ENCODE data around the gene ANGPTL2. TPM values are rescaled to one million over a fixed set of nuclear protein-coding genes. Genes with fewer than 3 reads are reported as not detected.

The ANGPTL2 gene
- polyA plus RNA-seq, 1 of the 3 experiments (the other 2 are of a cell fraction): 12.3 TPM

DNA sequence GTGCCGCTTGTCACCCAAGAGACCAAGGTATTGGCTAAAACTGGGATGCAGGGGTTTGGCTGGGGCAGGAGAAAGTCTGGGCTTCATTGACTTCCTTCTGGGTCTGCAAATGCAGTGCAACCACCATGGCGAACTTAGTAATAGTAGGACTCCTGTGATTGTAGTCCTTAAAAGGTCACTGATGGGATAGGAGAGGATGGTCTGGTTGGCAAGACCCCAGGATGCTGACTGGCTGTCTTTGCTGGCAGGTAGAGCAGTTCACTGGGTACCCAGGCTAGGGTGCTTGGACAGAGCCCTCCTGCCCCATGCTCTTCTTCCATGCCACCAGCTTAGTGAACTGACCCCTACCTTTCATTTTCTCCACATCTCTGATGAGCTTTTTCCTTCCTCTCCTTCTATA is 37.2 kb downstream of the ANGPTL2 start:
- WGBS (ENCODE audit: low lambda C conversion rate): 87% methylated on average over 2 of the region's 2 CpGs
- DNase-seq: no peak
- H3K27ac ChIP-seq (ENCODE audit: low read depth in 2 of 2, low read length in 1 of 2): no peak overlapping the region

More for the DNA sequence above, 37.2 kb downstream of the ANGPTL2 start:
- Histone ChIP-seq H3K4me2 (no peak overlapping the region), H3K4me1 (ENCODE audit: control insufficient read depth in 1 of 2, insufficient read depth in 2 of 2, low read depth in 1 of 2, low read length in 1 of 2) (no peaks in the 10 kb centered on the region; a peak in 1 of 4 replicates), H3F3A (replicated peaks; ENCODE audit: insufficient read depth) (no peaks in the 10 kb centered on the region), H3K79me2 (ENCODE audit: insufficient read depth) (no peaks in the 10 kb centered on the region), H2AFZ (ENCODE audit: low read depth) (no peak overlapping the region), H3K4me3 (ENCODE audit: low read depth in 2 of 2, low read length in 1 of 2) (no peak overlapping the region), H3K9ac (no peak overlapping the region), H3K9me2 (no peaks in the 10 kb centered on the region), H3K36me3 (replicated peaks in 1 of 2; ENCODE audit: control insufficient read depth in 1 of 2, insufficient read depth in 2 of 2, low read length in 1 of 2) (peaks cover 0 to 9% of the 10 kb centered on the region in 2 experiments), H4K20me1 (ENCODE audit: insufficient read depth) (no peaks in the 10 kb centered on the region), H3K9me3 (no peaks in the 10 kb centered on the region), H3K27me3 (ENCODE audit: insufficient read depth) (no peaks in the 10 kb centered on the region)
- ChIA-PET CTCF (interaction anchor here (0.6 to 1.9 kb wide), 2 partner anchors 10 to 103 kb away, joined by 3 to 6 read pairs; no protein-coding TSS in a partner anchor), POLR2A (no interaction called here)
- TF ChIP-seq, protein P1, sequence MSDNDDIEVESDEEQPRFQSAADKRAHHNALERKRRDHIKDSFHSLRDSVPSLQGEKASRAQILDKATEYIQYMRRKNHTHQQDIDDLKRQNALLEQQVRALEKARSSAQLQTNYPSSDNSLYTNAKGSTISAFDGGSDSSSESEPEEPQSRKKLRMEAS (IDR thresholded peaks at IDR 0.05; ENCODE audit: low read depth): no peak
- TF ChIP-seq, protein P2, sequence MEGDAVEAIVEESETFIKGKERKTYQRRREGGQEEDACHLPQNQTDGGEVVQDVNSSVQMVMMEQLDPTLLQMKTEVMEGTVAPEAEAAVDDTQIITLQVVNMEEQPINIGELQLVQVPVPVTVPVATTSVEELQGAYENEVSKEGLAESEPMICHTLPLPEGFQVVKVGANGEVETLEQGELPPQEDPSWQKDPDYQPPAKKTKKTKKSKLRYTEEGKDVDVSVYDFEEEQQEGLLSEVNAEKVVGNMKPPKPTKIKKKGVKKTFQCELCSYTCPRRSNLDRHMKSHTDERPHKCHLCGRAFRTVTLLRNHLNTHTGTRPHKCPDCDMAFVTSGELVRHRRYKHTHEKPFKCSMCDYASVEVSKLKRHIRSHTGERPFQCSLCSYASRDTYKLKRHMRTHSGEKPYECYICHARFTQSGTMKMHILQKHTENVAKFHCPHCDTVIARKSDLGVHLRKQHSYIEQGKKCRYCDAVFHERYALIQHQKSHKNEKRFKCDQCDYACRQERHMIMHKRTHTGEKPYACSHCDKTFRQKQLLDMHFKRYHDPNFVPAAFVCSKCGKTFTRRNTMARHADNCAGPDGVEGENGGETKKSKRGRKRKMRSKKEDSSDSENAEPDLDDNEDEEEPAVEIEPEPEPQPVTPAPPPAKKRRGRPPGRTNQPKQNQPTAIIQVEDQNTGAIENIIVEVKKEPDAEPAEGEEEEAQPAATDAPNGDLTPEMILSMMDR (IDR thresholded peaks at IDR 0.05): no peak
- no peak for TF ChIP-seq SIN3A (IDR thresholded peaks at IDR 0.05; ENCODE audit: borderline replicate concordance, low read depth, low read length)
- no peak for TF ChIP-seq NFIC (IDR thresholded peaks at IDR 0.05; ENCODE audit: borderline replicate concordance)
- no peak for TF ChIP-seq YY1 (IDR thresholded peaks at IDR 0.05; ENCODE audit: low read depth)
- no peak for TF ChIP-seq FOSL2 (IDR thresholded peaks at IDR 0.05; ENCODE audit: borderline replicate concordance, low read depth)
- TF ChIP-seq GATA2 (CRISPR knock-in tag; IDR thresholded peaks at IDR 0.05): no peak
- TF ChIP-seq, protein P3, sequence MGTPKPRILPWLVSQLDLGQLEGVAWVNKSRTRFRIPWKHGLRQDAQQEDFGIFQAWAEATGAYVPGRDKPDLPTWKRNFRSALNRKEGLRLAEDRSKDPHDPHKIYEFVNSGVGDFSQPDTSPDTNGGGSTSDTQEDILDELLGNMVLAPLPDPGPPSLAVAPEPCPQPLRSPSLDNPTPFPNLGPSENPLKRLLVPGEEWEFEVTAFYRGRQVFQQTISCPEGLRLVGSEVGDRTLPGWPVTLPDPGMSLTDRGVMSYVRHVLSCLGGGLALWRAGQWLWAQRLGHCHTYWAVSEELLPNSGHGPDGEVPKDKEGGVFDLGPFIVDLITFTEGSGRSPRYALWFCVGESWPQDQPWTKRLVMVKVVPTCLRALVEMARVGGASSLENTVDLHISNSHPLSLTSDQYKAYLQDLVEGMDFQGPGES (IDR thresholded peaks at IDR 0.05; ENCODE audit: low read depth, low read length): no peak
- TF ChIP-seq, protein P4, sequence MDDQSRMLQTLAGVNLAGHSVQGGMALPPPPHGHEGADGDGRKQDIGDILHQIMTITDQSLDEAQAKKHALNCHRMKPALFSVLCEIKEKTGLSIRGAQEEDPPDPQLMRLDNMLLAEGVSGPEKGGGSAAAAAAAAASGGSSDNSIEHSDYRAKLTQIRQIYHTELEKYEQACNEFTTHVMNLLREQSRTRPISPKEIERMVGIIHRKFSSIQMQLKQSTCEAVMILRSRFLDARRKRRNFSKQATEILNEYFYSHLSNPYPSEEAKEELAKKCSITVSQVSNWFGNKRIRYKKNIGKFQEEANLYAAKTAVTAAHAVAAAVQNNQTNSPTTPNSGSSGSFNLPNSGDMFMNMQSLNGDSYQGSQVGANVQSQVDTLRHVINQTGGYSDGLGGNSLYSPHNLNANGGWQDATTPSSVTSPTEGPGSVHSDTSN (IDR thresholded peaks at IDR 0.05): no peak
- TF ChIP-seq, protein P5, sequence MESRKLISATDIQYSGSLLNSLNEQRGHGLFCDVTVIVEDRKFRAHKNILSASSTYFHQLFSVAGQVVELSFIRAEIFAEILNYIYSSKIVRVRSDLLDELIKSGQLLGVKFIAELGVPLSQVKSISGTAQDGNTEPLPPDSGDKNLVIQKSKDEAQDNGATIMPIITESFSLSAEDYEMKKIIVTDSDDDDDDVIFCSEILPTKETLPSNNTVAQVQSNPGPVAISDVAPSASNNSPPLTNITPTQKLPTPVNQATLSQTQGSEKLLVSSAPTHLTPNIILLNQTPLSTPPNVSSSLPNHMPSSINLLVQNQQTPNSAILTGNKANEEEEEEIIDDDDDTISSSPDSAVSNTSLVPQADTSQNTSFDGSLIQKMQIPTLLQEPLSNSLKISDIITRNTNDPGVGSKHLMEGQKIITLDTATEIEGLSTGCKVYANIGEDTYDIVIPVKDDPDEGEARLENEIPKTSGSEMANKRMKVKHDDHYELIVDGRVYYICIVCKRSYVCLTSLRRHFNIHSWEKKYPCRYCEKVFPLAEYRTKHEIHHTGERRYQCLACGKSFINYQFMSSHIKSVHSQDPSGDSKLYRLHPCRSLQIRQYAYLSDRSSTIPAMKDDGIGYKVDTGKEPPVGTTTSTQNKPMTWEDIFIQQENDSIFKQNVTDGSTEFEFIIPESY (IDR thresholded peaks at IDR 0.05; ENCODE audit: borderline replicate concordance, low read depth): no peak
- TF ChIP-seq GABPA (IDR thresholded peaks at IDR 0.05; ENCODE audit: low read depth): no peak
- TF ChIP-seq FOXJ3 (CRISPR knock-in tag; IDR thresholded peaks at IDR 0.05): no peak
- TF ChIP-seq SMC3 (IDR thresholded peaks at IDR 0.05; ENCODE audit: low read depth, low read length): no peak
- TF ChIP-seq RAD21 (IDR thresholded peaks at IDR 0.05; ENCODE audit: low read length): no peak
- no peak for TF ChIP-seq TAF1 (IDR thresholded peaks at IDR 0.05; ENCODE audit: borderline replicate concordance, low read depth, low read length)

All from SK-N-SH (cell line).